Activated gamma-delta T cell treated with Interleukin-2 at 50 U/mL for 16 hours (primary cell): ENCODE data around the gene PADI2.

ENCODE experiments used
- DNase-seq: peaks from one replicate; pipeline ENCODE4 v3.0.0-alpha.2; 2020

PADI2 gene

DNA sequence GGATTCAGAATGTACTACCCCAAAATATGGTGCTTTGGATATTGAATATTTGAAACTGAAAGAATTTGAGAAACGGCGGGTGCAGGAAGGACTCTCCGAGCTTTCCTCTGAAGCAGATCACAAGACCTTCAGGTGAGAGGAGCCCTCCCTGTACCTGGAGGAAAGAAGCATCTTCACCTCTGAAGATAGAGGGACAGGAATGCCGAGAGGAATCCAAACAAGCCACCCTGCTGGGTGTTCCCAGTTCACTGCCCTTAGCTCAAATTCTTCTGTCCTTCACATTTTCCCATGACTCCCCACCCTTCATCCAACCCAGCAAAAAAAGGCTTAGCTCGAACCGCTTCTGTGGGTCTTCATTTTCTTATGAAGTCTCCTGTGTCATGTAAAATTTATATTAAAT lies 18.2 kb upstream of the PADI2 start:
- DNase-seq: no peak

GRCh38 chr1:17136936-17137335 lies 17.7 kb upstream of the PADI2 start:
- DNase-seq: no peak

DNA sequence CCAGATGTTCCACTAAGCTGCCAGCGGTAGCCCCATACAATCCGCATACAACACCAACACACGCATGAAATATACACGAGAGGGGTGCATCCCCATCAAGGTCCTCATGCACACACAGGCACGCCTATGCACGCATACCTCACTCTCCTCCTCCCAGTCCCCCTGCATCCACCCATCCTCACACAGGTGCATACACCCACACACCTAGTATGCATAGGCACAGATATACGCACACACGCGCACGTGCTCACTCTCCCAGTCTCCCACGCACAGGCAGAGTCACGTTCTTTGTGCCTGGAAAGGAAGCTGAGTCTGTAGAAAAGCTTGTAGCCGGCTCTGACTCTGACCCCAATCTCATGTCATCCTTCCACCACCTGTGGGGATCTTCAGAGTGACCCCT lies 16.9 kb upstream of the PADI2 start:
- DNase-seq: no peak

GRCh38 chr1:17135530-17135929 lies 16.3 kb upstream of the PADI2 start:
- no peak for DNase-seq

DNA sequence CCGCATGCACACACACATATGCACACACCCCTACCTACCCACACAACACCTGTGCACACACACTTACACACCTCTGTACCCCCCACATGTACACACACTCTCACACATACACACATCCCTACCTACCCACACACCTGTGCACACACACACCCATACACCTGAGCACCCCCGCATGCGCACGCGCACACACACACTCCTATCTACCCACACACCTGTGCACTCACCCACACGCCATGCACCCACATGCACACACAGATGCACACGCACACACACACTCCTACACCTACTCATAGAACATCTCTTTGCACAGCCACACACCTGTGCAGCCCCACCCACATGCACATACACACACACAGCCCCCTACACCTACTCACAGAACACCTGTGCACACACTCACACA lies 15.5 kb upstream of the PADI2 start:
- no peak for DNase-seq

- no peak for DNase-seq
These were observed 14.8 kb upstream of the PADI2 start for GRCh38 chr1:17134034-17134433.

DNA sequence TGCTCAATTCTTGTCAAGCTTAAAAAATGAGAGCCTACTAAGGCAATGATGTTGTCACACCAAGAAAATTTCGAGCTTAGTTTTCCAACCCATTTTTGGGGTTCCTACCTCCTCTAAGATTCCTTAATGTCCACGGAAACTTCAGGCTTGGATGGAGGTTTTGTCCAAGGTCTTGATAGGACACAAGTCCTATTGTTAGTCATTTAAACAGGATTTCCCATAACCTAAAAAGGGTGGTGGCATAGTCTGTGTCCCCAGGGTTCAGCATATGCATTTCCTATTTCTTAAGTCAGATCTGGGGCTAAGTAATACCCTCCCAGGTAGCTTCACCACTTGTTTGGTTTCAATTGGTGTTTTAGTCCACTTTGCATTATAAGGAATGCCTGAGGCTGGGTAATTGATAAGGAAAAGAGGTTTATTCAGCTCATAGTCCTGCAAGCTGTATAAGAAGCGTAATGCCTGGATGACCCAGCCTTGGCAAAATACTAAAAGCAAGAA lies 10.9 kb upstream of the PADI2 start:
- no peak for DNase-seq

- DNase-seq: no peak
These were observed 9.1 kb upstream of the PADI2 start for GRCh38 chr1:17128361-17128760.

DNA sequence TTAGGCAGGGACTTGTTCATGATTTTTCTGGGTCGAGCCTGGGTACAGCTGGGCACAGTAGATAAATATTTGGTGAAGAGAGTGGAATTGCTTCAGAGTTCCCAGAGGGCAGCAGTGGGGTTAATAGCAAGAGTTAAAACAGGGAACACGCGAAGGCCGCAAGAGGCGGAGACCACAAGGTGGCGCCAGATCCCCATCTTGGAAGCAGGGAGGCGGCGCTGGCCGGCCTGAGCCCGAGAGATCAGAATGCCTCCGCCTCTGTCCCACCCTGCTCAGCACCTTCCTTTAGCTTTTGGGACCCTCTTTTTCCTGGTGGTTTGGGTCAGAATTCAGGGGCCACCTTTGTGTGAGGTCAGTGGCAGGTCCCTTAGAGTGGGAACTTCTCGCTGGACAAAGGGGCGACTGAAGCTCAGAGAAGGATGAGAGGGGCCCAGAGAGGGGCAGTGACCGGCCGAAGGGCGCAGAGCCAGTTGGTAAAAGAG lies 6.5 kb upstream of the PADI2 start:
- peak; percentile 77 for DNase-seq

- DNase-seq: no peak
These were observed 4.2 kb upstream of the PADI2 start for GRCh38 chr1:17123196-17124045.

DNA sequence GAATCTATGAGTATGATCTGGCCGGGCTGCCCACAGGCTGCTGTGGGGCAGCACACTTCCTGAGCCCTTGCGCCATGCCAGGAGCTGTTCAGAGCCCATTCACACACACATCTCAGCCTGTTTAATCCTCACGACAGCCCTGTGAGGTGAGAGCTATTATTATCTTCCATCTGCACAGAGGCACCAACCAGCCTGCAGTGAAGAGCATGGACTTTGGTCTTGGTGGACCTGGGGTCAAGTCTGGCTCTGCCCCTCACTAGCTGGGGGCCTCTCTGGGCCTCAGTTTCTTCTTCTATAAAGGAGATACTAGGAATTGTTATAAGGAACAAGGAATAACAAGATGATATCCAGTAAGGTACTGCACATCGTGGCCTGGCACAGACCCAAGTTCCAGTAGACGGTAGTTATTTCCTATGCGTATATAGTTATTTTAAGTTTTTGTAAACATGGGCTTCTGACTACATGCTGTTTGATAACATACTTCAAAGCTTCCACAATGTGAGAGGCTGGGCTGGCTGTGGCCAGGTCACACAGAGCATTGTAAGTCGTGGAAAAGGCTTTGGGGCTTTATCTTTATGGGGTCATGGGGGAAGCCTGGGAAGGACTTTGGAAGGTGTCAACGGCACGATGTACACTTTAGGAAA lies 3.4 kb upstream of the PADI2 start:
- DNase-seq: no peak

DNA sequence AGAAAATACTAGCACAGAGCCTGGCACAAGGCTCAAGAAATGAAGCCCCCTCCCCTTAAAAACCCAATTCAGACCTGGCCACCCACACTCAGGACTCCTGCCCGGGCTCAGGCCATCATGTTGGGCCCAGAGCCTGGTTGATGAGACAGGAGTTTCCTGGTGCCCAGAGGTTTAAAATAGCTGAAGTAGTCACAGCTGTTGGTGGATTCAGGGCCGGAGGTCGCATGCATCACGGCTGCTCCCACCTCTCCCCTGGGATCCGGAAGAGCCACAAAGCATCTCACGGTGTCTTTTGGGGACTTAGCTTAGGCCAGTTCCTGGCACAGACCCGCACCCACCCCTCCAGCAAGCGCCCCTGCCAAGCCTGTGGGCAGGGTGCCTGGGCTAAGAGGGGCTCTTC lies 2.6 kb upstream of the PADI2 start:
- no peak for DNase-seq

DNA sequence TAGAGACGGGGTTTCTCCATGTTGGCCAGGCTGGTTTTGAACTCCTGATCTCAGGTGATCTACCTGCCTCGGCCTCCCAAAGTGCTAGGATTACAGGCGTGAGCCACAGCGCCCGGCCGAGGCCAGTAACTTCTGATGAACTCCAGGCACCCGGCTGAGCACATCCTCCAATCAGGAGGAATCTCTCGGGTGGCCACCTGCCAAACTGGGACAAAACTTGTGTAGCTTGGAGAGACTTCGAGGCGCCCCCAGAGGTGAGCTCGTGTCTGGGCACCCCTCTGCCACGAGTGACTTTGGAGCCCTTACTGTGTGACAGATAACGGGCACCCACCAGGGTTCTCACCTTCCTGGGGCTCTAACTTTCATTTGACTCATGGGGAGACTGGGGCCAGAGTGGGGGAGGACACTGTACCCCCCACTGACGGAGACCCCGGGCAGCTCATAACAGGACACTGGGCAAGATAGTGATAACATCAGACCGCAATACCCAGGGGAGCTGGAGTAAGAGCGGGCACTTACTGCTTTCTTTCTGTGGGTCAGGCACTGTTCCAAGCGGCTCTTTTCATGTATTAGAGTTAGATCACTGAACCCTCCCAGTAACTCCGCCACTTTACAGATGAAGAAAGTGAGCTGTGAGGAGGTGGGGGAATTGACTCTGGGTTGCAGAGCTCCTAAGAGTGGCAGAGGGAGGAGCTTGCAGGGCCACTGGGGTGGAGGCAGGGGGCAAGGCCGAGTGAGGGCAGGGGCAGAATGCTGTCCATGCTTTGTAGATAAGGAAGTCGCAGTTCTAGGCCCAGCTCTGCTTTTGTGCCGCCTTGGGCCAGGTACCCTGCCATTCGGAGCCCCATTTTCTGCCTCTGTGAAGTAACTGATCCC lies 1.9 kb upstream of the PADI2 start:
- no peak for DNase-seq

DNA sequence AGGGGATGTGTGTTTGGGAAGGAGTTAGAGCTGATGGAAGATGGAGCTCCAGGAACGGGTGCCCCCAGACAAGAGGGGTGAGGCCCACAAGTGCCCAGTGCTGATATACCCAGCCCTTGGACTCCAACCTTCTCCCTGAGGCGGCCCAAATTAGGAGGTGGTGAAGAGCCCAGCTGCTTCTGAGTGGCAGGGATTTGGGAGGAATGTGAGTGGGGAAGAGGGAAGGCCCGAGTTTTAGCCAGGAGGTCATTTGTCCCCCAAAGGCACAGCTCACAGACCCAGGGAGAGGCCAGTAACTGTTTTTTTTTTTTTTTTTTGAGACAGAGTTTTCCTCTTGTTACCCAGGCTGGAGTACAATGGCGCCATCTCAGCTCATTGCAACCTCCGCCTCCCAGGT lies 1.2 kb upstream of the PADI2 start:
- no peak for DNase-seq

DNA sequence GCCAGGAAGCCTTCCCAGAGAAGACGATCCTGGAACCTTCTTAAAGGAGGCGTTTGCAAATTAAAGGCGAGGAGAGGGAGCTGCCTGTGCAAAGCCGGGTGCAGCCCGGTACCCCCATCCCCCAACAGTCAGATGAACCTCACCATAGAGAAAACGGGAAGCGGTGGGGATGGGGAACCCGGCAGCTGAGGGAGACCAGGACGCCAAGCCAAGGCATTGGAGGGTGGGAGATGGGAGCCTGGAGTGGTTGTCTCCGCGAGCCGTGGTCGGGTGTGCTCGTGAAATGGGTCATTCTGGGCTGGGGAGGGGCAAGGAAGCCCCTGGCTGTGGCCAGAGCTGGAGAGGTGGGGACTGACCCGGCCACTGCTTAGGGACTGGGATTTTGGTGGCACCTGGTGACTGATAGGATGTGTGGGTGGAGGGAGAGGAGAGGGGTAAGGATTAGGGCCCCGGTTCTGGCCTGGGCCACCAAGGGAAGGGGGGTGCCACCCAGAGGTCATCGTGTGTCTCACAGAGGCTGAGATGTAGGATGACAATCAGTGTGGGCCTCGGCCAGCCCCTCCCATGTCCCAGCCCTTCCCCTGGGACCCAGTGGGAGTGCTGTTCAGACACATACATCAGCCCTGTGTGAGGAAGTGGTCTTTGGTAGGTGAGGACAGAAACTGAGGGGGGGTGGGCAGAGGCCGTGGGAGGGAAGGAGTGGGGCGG lies 676 bp upstream of the PADI2 start:
- DNase-seq: no peak

DNA sequence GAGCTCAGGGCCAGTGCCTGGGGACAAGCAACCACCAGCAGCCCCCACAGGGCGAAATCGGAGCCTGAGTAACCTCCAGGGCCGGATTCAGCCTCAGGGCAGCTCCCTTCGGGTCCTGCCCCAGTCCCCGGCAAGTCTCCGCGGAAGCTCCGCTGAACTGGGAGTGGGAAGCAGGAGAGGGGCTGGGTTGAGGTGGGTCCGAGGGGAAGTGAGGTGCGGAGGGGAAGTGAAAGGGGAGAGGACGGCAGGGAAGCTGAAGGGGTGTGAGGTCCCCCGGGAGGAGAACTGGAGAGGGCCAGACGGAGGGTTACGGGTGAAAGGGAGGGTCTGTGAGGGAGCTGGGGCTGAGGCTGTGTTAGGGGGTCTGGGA lies 560 bp downstream of the PADI2 start:
- no peak for DNase-seq

- no peak for DNase-seq
These were observed 983 bp downstream of the PADI2 start for GRCh38 chr1:17118268-17118667.

DNA sequence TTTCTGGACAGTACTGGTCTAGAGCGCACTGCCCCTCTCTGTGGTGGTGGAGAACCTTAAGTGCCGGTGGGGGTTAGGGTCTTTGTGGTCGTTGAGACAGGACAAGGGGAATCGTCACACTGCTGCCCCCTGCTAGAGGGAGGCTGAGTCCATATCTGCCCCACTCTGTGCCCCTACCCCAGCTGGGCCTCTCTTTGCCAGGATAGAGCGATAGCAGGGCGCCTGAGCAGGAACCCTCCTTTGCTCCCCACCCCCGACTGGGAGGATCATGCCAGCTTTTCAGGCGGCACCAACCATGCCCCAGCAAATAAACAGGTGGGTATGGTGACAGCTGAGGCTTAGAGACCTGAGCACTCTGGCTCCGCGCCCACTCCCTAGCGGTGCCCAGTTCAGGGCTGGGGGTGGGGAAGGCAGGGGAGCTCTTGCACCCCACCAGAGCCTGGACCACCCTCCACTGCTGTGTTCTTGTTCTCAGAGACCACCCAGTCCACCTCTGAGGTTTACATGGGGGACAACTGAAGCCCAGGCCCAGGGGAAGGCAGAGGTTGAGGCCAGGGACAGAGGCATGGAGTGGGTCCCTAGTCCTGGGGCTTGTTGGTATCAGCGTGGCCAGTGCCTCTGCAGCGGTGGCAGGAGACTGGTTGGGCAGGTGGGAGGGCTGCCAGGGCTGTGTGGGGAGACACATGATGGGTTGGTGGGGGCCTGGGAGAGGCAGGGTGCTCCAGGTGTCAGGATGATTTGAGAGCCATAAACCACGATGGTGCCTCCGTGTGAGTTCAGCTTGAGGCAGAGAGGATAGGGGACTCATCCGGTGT lies 1.6 kb downstream of the PADI2 start:
- no peak for DNase-seq

- DNase-seq: no peak
These were observed 2.6 kb downstream of the PADI2 start for GRCh38 chr1:17116643-17117042.

- no peak for DNase-seq
These were observed 5.3 kb downstream of the PADI2 start for GRCh38 chr1:17113963-17114362.

DNA sequence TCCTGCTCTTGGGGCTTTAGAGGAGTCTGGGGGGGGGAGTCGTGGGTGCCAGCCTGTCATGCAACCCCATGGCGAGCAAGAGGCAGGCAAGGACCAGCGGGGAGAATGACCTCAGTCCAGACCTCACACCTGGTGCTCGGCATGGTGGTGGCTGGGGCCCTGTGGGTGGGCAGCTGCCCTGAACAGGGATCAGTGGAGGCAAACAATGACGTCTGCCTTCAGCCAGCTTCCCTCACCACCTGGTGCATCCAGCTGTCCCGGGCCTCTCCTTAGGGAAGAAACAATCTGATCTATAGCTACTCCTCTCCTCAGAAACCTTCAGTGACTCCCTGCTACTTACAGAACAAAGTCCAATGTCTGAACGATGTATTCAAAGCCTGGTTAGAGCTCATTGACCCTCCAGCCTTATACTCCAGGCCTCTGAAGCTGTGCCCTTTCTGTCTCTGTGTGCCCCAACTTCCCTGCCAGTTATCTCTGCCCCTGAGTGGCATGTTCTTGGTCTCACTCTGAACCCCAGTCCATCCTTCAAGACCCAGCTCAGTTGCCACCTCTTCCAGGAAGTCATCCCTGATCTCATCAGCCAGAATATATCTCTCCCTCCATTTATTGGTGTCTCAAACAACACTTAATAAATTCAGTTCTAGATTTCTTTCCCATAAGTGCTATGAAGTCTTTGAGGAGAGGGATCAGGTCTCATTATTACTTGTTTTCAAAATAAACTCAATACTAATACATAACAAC lies 6.6 kb downstream of the PADI2 start:
- no peak for DNase-seq
